GM19239 (cell line): ENCODE results near the gene HECTD4.
A peak's percentile ranks its signal among the peaks of the same experiment; 100 is the strongest.
"Not testable (repeated sequence)": the region's sequence is repeated elsewhere in the genome, so short reads cannot be mapped to it uniquely, and the experiment has no call there.

Experiments used
- DNase-seq: peaks from one replicate; pipeline ENCODE4 v3.0.0; 2011; ENCODE audit warnings: low spot score; ENCODE audit not compliant: insufficient read length
- FAIRE-seq: peaks from 2 replicates; lab custom pipeline; 2011; peaks lifted over from hg19 to GRCh38; lab: Jason Lieb, UNC

Gene HECTD4

DNA sequence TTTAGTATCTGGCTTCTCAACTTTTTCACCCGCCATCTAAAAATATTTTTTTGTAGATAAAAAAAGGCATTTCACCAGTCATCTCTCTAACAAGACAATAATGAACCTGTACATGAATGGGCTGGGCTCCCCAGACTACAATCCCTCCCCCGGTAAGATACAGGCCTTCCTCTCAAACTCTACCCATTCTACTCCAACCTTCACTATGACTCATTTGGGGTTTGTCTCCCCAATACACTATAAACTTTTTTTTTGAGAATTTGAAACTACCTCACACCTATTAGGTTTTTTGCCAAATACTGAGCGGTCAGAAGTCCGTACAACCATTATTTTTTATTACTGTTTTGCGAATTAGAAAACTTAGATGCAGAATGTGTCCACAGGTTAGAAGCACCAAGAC, 26.4 kb upstream of the HECTD4 start:
- FAIRE-seq = no peak

DNA sequence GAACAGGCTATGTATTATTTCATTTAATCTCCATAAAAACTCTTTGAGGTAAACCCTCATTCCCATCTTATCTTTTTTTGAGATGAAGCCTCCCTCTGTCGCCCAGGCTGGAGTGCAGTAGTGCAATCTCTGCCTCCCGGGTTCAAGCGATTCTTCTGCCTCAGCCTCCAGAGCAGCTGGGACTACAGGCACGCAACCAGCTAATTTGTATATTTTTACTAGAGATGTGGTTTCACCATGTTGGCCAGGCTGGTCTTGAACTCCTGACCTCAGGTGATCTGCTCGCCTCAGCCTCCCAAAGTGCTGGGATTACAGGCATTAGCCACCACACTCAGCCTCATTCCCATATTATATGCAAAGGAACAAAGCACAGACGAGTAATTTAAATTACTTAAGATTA, 25.5 kb upstream of the HECTD4 start:
- FAIRE-seq, DNase-seq: not testable (repeated sequence)

More for the DNA sequence above, 26.4 kb upstream of the HECTD4 start:
- DNase-seq = peak; percentile 12

DNA sequence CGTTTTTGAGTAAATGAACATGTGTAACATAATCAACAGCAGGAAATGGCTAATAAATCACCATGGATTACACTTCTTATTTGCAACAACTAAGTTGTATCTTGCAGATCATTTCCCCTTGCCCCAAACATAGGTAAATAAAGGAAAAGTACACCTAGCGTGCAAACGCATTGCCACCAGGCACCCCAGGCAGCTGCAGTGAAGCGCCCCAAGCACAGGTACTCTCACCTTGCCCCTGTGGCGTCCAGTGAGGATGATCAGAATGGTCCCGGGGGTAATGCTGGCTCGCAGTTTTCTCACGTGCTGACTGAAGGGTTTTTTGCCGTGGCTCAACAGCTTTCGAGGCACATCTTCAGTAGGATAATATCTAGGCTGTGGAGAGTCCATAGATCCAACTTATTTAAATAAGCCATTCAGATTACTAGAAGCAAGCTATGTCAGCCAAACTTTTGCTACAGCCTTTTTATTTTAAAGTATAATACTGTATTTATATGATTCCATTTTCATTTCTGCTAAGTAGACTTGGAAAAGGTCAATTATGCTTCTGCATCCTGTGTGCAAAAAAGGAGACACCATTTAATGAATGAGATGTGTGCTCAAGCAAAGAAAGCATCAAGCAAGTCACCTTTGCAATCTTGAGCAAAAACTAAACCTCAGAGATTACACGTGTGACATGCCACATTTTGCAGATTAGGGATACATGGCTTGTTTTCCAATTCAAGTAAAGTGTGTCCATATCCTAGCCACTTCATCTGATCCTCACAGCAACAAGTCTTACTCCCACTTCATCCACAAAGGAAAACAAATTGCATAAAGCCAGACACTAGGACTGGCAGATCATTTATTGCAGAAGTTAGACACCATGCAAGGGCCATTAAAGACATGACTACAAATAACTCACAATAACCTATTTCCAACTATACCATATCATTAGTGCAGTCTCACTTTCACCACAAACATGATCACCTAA, 24.6 kb upstream of the HECTD4 start:
- DNase-seq (no peak), FAIRE-seq (no peak)

DNA sequence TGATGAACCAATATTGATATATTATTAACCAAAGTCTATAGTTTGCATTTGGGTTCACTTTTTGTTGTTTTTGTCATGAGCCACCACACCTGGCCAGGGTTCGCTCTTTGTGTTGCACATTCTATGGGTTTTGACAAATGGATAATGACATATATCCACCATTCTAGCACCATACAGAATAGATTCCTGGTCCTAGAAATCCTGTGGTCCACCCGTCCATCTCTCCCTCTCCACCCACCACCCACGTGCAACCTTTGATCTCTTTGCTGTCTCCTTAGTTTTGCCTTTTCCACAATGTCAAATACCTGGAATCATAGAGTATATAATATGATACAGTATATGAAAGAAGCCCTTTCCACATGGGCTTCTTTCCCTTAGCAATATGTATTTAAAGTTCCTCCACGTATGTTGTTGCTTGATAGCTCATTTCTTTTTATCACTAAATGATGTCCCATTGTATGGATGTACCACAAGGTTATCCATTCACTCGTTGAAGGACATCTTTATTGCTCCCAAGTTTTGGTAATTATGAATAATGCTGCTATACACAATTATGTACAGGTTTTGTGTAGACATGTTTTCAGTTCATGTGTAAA, 19.8 kb upstream of the HECTD4 start:
- no peak for FAIRE-seq
- DNase-seq = no peak

DNA sequence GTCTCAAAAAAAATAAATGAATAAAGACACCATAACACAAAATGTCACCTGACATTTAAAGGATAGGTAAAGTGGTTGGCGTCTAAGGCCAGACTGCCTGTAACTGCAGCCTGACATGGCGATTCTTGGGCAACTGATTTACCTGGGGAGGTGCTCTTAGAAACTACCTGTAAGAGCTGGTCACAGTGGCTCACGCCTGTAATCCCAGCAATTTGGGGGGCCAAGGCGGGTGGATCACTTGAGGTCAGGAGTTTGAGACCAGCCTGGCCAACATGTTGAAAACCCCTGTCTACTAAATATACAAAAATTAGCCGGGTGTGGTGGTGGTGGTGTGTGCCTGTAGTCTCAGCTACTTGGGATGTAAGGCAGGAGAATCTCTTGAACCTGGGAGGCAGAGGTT, 18.8 kb upstream of the HECTD4 start:
- no peak for FAIRE-seq
- DNase-seq = no peak

DNA sequence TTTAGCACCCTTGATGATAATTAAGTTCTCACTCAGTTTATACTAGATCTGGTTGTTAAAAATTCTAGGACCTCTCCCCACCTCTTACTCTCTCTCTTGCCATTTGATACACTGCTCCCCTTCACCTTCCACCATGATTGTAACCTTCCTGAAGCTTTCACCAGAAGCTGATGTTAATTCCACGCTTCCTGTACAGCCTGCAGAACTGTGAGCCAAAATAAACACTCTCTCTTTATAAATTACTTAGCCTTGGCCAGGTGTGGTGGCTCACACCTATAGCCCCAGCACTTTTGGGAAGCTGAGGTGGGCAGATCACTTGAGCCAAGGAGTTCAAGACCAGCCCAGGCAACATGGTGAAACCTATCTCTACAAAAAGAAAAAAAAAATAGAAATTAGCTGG, 11.1 kb upstream of the HECTD4 start:
- DNase-seq (no peak), FAIRE-seq (no peak)

DNA sequence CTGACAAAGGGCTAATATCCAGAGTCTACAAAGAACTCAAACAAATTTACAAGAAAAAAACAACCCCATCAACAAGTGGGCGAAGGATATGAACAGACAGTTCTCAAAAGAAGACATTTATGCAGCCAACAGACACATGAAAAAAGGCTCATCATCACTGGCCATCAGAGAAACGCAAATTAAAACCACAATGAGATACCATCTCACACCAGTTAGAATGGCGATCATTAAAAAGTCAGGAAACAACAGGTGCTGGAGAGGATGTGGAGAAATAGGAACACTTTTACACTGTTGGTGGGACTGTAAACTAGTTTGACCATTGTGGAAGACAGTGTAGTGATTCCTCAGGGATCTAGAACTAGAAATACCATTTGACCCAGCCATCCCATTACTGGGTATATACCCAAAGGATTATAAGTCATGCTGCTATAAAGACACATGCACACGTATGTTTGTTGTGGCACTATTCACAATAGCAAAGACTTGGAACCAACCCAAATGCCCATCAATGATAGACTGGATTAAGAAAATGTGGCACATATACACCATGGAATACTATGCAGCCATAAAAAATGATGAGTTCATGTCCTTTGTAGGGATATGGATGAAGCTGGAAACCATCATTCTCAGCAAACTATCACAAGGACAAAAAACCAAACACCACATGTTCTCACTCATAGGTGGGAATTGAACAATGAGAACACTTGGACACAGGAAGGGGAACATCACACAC, 7.9 kb upstream of the HECTD4 start:
- FAIRE-seq, DNase-seq: not testable (repeated sequence)

DNA sequence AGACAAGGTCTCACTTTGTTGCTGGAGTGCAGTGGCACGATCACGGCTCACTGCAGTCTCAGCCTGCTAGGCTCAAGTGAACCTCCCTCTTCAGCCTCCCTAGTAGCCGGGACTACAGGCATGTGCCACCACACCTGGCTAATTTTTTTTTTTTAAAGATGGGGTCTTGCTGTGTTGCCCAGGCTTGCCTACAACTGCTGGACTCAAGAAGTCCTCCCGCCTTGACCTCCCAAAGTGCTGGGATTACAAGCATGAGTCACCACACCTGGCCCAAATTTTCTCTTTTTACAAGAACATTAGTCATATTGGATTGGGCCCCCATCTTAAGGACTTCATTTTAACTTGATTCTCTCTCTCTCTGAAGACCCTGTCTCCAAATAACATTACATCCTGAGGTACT, 7.0 kb upstream of the HECTD4 start:
- DNase-seq = no peak
- FAIRE-seq = no peak

DNA sequence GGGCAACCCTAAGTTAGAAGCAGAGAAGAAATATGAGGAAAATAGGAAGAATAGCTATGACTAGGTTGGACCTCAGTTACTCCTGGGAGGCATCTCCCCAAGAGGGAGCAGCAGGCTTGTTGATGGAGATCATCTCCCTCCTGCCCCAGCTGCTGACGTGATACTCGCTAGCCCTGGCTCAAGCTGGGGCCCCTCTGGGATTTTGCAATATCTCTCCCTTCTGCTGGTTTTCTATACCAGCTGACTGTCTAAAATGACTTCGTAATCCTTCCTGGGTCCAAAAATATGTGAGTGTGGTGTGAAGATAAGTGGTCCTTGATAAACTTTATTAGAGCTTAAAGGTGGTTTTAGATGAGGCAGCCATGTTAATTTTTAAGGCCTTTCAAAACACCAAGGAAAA, 4.5 kb upstream of the HECTD4 start:
- FAIRE-seq = no peak

DNA sequence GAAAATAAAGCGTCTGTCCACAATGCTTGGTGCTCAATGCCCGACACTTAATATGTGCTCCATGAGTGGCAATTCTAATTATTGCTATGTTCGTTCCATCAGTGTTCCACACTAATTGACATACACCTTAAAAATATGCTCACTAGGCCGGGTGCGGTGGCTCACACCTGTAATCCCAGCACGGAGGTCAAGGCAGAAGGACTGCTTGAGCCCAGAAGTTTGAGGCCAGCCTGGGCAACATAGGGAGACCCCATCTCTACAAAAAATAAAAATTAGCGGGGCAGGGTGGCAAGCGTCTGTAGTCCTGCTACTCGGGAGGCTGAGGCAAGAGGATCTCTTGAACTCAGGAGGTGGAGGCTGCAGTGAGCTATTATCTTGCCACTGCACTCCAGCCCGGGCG, 635 bp upstream of the HECTD4 start:
- DNase-seq = no peak
- FAIRE-seq = no peak

More for the DNA sequence above, 4.5 kb upstream of the HECTD4 start:
- no peak for DNase-seq

DNA sequence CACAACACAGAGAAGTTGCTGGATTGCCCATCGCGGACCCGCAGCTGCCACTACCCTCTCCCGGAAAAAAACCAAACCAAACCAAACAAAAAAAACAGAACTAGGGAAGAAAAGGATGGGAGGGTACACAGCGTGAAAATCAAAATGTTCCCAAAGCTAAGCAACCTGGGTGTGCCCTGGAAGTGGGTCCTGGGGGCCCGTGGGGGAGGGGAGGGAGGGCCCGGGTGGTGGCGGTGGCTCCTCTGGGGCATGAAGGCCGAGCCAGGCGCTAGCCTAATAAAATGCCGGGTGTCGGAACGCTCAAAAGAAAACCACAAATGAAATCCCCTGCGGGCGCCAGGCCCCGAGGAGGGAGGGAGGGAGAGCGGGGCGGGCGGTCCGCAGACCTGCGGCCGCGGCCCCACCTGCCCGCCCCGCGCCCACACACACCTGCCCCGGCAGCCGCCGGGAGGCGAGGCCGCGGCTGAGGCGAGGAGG, 787 bp downstream of the HECTD4 start:
- DNase-seq (no peak), FAIRE-seq (no peak)

DNA sequence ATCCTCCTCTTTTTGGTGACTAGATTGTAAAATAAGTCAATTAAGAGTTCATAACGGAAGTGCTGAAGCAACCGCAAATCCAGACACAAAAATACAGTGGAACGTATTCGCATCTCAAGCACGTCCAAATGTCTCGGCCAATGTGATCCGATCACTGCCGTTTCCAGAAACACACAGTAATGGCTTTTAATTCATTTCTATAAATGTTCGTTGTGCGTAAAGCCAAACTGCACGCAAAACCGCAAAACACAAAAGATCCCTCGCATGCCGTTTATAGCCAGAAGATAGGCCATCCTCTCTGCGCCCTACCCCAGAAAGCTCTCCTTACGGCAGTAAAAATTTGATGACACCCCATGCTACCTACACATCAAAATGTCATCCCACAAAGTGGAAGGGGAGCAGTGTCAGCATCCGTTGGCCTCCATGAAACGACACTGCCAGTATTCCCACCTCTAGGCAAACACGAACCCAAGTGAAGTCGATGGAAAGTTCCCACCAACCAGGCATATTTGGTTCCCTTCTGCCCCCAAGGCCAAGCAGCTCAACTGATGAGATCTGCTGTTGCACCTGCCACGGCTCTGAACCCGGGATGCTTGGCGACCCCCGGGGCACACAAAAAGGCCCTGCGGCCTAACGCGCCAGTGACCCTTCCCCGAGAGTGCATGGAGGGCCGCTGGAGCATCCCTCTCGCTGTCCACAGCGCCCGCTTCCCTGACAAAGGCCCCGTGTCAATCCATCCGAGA, 1.4 kb downstream of the HECTD4 start:
- DNase-seq (no peak), FAIRE-seq (no peak)

DNA sequence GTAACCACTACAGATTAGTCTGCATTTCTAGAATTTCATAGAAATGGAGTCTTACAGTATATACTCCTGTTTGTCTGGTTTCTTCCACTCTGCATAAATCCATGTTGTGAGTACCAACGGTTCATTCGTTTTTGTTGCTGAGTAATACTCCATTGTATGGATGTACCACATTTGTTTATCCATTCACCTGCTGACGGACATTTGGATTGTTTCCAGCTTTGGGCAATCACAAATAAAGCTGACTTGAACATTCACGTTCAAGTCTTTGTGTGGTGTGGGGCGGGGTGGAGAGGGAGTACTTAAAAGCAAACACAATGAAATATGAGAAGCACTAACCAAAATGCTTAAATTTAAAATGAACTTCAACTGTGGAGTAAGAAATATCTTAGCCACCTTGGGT, 7.1 kb downstream of the HECTD4 start:
- DNase-seq (no peak), FAIRE-seq (no peak)

DNA sequence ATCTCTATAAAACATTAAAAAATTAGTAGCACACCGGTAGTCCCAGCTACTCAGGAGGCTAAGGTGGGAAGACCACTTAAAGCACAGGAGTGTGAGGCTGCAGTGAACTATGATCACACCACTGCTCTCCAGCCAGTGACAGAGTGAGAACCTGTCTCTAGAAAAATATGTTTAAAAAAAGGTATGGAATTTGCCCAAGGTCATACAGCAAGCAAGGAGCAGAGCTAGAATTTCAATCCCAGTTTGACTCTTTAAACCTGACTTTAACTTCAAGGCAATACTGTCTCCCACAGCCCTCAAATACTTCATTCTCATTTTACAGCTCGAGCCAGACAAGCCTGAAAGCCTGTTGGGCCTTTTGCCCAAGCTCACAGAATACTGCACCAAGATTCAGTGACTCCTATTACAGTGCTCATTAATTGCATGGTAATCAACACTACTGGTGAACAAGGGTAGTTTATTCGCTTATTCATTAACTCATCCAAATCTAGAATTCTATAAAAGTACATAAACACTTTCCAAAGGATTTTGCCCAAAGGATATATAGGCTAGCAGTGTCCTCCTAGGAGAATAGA, 8.0 kb downstream of the HECTD4 start:
- FAIRE-seq (no peak), DNase-seq (no peak)

DNA sequence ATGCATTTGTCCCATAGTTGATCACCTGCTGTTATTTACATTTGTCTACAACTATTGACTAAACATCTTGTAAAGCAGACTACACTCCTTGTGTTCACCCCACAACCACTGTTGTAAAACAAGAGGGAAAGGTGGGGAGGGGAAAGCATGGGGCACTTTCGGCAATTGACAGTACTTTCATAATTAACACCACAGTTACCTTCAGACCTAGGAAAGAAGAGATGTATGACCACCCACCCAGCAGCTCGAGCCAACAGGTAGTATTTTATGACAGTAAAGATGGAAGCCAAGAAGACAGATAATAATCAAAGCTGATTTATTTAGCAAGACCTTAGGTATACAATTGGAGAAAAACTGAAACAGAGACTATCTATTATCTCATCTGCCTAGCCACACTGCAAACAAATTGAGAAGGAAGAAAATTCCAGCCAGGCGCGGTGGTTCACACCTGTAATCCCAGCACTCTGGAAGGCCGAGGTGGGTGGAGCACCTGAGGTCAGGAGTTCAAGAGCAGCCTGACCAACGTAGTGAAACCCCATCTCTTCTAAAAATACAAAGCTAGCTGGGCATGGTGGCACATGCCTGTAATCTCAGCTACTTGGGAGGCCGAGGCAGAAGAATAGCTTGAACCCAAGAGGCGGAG, 11.2 kb downstream of the HECTD4 start:
- FAIRE-seq = no peak
- DNase-seq = no peak

DNA sequence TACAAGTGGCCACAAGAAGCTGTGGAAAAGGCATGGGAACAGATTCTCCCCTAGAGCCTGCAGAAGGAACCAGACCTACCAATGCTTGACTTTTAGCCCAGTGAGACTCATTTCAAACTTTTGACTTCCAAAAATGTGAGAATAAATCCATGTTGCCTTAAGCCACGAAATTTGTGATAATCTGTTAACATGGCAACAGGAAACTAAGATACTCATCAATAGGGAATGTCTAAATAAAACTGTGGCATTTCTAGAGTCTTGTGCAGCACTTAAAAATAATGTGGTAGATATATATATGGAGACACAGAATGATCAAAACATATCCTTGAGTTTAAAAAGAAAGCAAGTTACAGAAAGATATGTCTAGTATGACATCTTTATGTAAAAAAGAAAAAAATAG, 12.0 kb downstream of the HECTD4 start:
- FAIRE-seq = no peak

DNA sequence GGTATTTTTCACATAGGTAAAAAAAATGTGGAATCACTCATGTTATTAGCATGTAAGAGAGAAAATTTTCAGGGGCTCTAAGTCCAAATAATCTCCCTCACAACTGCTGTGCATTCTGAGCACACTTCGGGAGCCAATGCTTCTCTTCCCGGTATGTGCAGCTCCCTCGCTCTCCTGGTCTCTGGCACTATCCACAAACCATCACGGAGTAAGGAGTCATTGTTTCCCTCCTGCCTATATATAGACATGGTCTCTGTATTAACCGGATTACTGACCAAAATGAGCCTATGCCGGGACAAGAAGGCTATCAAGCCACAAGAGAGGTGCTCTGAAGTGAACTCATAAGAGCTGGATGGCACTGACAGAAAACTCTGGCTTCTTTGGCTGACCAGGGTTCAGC, 13.4 kb downstream of the HECTD4 start:
- no peak for FAIRE-seq
- DNase-seq = no peak

More for the DNA sequence above, 12.0 kb downstream of the HECTD4 start:
- no peak for DNase-seq

DNA sequence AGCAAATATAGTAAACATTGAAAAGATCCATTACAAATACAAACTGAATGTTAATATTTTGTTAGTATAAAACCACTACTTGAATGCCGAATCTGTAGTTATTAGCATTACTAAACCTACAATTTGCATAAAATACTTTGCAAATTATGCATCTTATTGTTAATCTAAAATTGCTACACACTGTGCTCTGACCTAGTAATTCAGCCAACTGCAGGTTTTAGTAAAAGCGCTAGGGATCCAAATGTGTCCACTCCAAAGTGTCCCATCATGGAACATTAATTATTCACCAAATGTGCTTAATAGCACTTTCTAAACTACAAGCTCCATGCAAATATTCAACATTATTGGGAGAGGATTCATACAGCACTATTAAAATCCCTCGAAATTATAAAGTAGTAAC, 14.3 kb downstream of the HECTD4 start:
- DNase-seq = no peak
- no peak for FAIRE-seq

DNA sequence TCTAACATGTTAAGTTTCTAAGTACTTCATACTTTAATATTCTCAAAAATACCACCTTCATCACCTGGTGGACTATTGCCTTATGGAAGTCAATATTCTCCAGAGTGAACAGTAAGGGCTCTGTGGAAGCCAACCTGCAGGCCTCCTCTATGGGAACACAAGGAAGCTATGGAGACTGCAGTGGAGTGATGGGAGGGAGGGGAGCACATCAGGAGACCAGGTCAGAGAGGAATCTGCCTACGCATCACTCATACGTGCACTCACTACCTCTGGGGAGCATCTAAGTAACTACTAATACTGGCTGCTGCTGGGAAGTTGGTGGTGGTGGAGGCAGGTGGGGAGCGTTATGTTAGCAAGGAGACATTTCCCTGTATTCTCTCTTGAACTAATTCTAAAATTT, 19.9 kb downstream of the HECTD4 start:
- FAIRE-seq (no peak), DNase-seq (no peak)
